Common myeloid progenitor, CD34-positive (primary cell): Measurements from ENCODE around the gene PRDX4.

Source experiments
- CTCF ChIA-PET: fragments of 350-600 bp; sonication (Branson Sonifier 250); formaldehyde crosslinking; loops from one replicate; lab custom pipeline; 2021; ENCODE audit warnings: antibody characterized with exemption; lab: Charles Lee
- POLR2A ChIA-PET: fragments of 350-600 bp; sonication (Branson Sonifier 250); formaldehyde crosslinking; loops from one replicate; lab custom pipeline; 2021; ENCODE audit warnings: antibody characterized with exemption; lab: Charles Lee
- DNase-seq, 3 donors: peaks; one replicate each; pipeline versions ENCODE4 v3.0.0 to v3.0.0-alpha.2; 2013
- H3K27ac ChIP-seq, 2 experiments: 1 replicate in 1 of 2; 2 replicates in 1 of 2; pipeline ENCODE4 v1.7.0; 2013; ENCODE audit warnings: inconsistent platforms in 2 of 2, low read length in 2 of 2, mild to moderate bottlenecking in 2 of 2, low read depth in 1 of 2, moderate library complexity in 1 of 2; ENCODE audit not compliant: severe bottlenecking in 2 of 2, insufficient read depth in 1 of 2, poor library complexity in 1 of 2
- H3K27me3 ChIP-seq, 5 experiments: replicated peaks in 2 of 5; 1 replicate in 3 of 5; 2 replicates in 2 of 5; pipeline versions ENCODE4 v1.6.1 to v1.7.0; 2013; ENCODE audit warnings: low read length in 4 of 5, mild to moderate bottlenecking in 2 of 5, moderate library complexity in 2 of 5, inconsistent platforms in 1 of 5; ENCODE audit not compliant: insufficient read depth in 5 of 5, control insufficient read depth in 4 of 5
- H3K36me3 ChIP-seq, 4 experiments: 1 replicate in 2 of 4; 2 replicates in 2 of 4; pipeline versions ENCODE4 v1.6.1 to v1.7.0; 2013; ENCODE audit warnings: low read length in 3 of 4, control low read depth in 1 of 4, mild to moderate bottlenecking in 1 of 4; ENCODE audit not compliant: control insufficient read depth in 4 of 4, insufficient read depth in 4 of 4
- H3K4me1 ChIP-seq, 4 experiments: 1 replicate in 3 of 4; 2 replicates in 1 of 4; pipeline versions ENCODE4 v1.6.1 to v1.7.1; 2013; ENCODE audit warnings: low read length in 3 of 4, mild to moderate bottlenecking in 3 of 4, control low read depth in 1 of 4, inconsistent platforms in 1 of 4, moderate library complexity in 1 of 4; ENCODE audit not compliant: control insufficient read depth in 4 of 4, insufficient read depth in 4 of 4; ENCODE audit errors: control extremely low read depth in 1 of 4
- H3K4me3 ChIP-seq, 7 experiments: 1 replicate in 4 of 7; 2 replicates in 3 of 7; pipeline versions ENCODE4 v1.5.1 to v1.7.0; 2013; ENCODE audit warnings: mild to moderate bottlenecking in 7 of 7, low read length in 6 of 7, moderate library complexity in 6 of 7, inconsistent platforms in 2 of 7, low read depth in 2 of 7, control low read depth in 1 of 7; ENCODE audit not compliant: insufficient read depth in 4 of 7, control insufficient read depth in 1 of 7; ENCODE audit errors: extremely low read depth in 1 of 7
- H3K9me3 ChIP-seq, 5 experiments: 1 replicate in 4 of 5; 2 replicates in 1 of 5; pipeline versions ENCODE4 v1.6.1 to v1.7.1; 2013; ENCODE audit warnings: low read length in 4 of 5, mild to moderate bottlenecking in 2 of 5, inconsistent platforms in 1 of 5, low read depth in 1 of 5, moderate library complexity in 1 of 5; ENCODE audit not compliant: control insufficient read depth in 4 of 5, insufficient read depth in 2 of 5; ENCODE audit errors: control extremely low read depth in 1 of 5
- WGBS: methylation state at CpG from one replicate; pipeline ENCODE4 v1.1.5; 2013; ENCODE audit not compliant: insufficient coverage; 5-methylcytosine and 5-hydroxymethylcytosine counted together

PRDX4 gene

DNA sequence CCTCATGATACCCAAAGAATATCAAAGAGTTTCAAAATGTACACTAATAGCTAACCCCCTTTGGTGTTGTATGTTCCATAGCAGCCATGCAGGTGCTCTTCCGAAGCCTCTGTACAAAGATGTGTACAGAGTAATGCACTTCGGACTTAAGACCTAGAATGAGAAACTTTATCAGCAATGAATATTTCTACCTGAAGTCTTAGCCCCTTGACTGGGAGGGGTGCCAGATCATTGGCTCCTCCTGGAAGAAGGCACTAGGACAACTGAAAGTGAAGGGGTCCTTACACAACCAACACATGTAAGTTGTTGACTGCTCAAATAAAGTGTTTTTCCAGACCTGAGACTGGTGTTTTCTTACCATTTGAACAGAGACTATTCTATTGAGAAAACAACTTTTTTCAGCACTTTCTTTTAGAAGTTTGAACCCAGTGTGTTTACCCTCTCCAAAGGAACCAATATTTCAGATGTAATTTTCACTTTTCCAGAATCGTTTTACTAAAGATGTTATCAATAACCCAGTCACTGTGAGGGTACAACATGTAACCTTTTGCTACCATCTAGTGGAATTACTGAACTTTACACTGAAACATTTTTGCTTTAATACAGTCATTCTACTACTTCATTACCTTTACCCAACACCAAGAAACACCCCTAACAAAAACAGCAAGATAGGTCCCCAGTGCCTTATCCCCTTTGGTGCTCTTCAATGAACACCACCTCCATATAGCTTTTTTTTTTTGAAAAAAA, 33.3 kb upstream of the PRDX4 start:
- H3K9me3 ChIP-seq: no peaks in the 10 kb centered on the region
- H3K4me1 ChIP-seq: no peaks in the 10 kb centered on the region
- H3K36me3 ChIP-seq: no peaks in the 10 kb centered on the region
- CTCF ChIA-PET: interaction anchor here (0.6 kb wide), 2 partner anchors 79 to 1566 kb away, joined by 3 read pairs; no protein-coding TSS in a partner anchor
- no peaks in the 10 kb centered on the region for H3K27me3 ChIP-seq
- WGBS: 69% methylated on average over 3 of the region's 3 CpGs
- no peak overlapping the region for H3K4me3 ChIP-seq
- H3K27ac ChIP-seq: no peak overlapping the region
- peak in 2 of 3 donors; percentile 10 to 13 for DNase-seq
- POLR2A ChIA-PET: no interaction called here

DNA sequence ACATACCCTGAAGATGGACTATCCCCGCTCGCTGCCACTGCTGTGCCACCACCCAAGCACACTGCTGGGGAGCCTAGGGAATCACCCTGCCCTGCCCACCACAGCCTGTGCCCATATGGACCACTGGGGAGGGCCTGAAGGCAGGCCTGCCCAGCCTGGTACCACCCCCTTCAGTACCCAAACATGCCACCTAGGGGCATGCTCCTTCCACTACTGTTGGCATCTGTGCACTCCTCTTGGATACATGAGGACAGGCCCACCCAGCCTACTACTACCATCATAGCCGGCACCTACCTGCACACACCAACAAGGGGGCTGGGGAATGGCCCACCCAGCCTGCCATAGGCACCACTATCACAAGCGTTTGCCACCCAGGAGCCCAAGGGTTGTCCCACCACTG, 30.1 kb upstream of the PRDX4 start:
- DNase-seq: no peak
- CTCF ChIA-PET: no interaction called here
- POLR2A ChIA-PET: no interaction called here

DNA sequence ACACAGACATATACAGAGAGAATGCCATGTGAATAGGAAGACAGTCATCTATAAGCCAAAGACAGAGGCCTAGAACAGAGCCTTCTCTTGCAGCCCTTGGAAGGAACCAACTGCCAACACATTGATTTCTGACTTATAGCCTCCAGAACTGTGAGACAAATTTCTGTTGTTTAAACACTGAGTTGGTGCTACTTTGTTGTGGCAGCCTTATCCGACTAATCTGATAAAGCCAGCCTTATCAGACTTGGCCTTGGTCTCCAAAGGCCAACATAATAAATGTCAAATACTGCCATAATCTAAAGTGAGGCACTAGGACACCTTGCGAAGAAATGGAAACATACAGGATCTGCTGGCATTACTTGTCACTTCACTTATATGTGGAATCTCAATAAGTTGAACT, 24.3 kb upstream of the PRDX4 start:
- Histone ChIP-seq H3K36me3 (no peaks in the 10 kb centered on the region), H3K9me3 (peaks cover 0 to 1% (median 0%) of the 10 kb centered on the region in 5 experiments), H3K27me3 (no peaks in the 10 kb centered on the region), H3K4me3 (no peak overlapping the region), H3K4me1 (no peaks in the 10 kb centered on the region), H3K27ac (no peak overlapping the region)
- WGBS: 92% methylated on average over 2 of the region's 2 CpGs
- no peak for DNase-seq
- POLR2A ChIA-PET: no interaction called here
- CTCF ChIA-PET: no interaction called here

More for the DNA sequence above, 30.1 kb upstream of the PRDX4 start:
- Histone ChIP-seq H3K27me3 (no peaks in the 10 kb centered on the region), H3K27ac (no peak overlapping the region), H3K4me1 (no peaks in the 10 kb centered on the region), H3K4me3 (no peak overlapping the region), H3K9me3 (peaks cover 0 to 1% (median 0%) of the 10 kb centered on the region in 5 experiments), H3K36me3 (no peaks in the 10 kb centered on the region)
- 97% methylated on average over 3 of the region's 4 CpGs for WGBS

DNA sequence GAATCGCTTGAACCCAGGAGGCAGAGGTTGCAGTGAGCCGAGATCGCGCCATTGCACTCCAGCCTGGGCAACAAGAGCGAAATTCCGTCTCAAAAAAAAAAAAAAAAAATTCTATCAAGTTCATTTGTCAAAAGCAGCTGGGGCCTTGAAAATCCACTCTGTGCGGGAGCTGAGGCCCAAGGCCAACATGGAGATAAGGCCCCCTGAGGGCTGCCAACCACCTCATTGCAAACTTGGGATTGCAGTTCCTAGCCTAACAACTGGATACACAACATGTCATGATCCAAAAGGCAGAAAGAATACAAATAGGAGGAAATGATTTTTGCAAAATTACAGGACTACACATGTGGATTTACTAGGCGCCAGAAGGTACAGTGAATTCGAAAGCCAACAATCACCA, 22.5 kb upstream of the PRDX4 start:
- no peak overlapping the region for H3K27ac ChIP-seq
- H3K4me3 ChIP-seq: no peak overlapping the region
- CTCF ChIA-PET: no interaction called here
- H3K4me1 ChIP-seq: no peaks in the 10 kb centered on the region
- 91% methylated on average over 4 of the region's 9 CpGs for WGBS
- no peaks in the 10 kb centered on the region for H3K27me3 ChIP-seq
- H3K36me3 ChIP-seq: no peaks in the 10 kb centered on the region
- peaks cover 0 to 1% (median 0%) of the 10 kb centered on the region in 5 experiments for H3K9me3 ChIP-seq
- DNase-seq: no peak
- POLR2A ChIA-PET: no interaction called here

DNA sequence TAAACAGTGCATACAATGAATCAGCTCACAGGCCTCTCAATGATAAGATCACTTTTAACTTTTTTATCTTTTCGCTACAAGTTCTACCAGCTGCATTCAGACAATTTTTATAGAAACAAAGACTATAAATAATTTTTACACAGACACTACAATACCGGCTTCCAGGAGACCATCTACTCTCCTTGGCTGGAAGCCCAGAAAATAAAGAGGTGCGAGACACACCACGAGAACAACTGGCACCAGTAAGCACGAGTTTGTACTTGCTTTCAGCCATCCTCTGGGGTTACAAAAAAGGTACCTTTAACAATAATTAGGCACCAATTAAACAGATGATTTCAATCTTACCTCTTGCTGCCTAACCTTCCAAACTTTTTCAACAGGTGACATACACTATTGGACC, 11.2 kb upstream of the PRDX4 start:
- 35% methylated on average over 4 of the region's 5 CpGs for WGBS
- Histone ChIP-seq H3K27me3 (peaks cover 0 to 3% (median 0%) of the 10 kb centered on the region in 5 experiments), H3K4me3 (no peak overlapping the region), H3K9me3 (no peaks in the 10 kb centered on the region), H3K27ac (no peak overlapping the region), H3K36me3 (no peaks in the 10 kb centered on the region), H3K4me1 (peaks cover 0 to 10% (median 0%) of the 10 kb centered on the region in 4 experiments)
- ChIA-PET POLR2A (no interaction called here), CTCF (no interaction called here)
- DNase-seq: peak in 2 of 3 donors; percentile 21 to 51

DNA sequence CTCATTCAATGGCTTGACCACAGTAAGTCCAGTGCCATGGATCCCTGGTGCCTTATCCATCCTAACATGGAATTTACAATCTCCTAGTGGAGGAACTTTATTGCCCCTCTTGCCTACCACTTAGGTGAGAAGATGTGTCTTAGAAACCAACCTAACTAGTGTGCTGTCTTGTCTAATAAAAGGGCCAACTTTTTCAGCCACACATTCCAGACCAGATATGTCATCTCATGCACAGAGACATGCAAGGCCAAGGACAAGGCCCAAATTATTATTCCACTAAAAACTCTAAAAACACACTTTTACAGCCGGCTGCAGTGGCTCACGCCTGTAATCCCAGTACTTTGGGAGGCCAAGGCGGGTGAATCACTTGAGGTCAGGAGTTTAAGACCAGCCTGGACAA, 10.6 kb upstream of the PRDX4 start:
- Histone ChIP-seq H3K36me3 (no peaks in the 10 kb centered on the region), H3K4me1 (peaks cover 0 to 10% (median 0%) of the 10 kb centered on the region in 4 experiments), H3K9me3 (no peaks in the 10 kb centered on the region), H3K4me3 (no peak overlapping the region), H3K27ac (no peak overlapping the region), H3K27me3 (peaks cover 0 to 3% (median 0%) of the 10 kb centered on the region in 5 experiments)
- 94% methylated on average over 2 of the region's 3 CpGs for WGBS
- DNase-seq: no peak
- CTCF ChIA-PET: no interaction called here
- POLR2A ChIA-PET: no interaction called here

DNA sequence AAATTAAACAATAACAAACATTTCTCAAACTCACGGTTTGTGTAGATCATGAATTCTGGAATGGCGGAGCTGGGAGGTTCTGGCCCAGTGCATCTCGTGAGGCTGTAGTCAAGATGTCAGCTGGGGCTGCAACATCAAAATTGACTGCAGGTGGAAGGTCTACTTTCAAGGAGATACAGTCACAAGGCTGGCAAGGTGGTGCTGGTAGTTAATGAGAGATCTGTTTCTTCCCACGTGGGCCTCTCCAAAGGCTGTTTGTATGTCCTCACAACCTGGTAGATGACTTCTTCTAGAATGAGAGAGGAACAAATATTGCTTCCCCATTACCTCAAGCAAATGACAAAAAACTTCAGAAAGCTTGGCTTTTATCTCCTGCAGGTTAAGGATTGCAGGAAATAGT, 8.0 kb upstream of the PRDX4 start:
- Histone ChIP-seq H3K36me3 (no peaks in the 10 kb centered on the region), H3K9me3 (no peaks in the 10 kb centered on the region), H3K27ac (no peak overlapping the region), H3K4me1 (peaks cover 0 to 10% (median 0%) of the 10 kb centered on the region in 4 experiments), H3K4me3 (no peak overlapping the region), H3K27me3 (peaks cover 0 to 3% (median 0%) of the 10 kb centered on the region in 5 experiments)
- DNase-seq: no peak
- POLR2A ChIA-PET: no interaction called here
- no CpG with 5 or more reads among the region's 4 CpGs for WGBS
- CTCF ChIA-PET: no interaction called here
